T follicular helper cell (primary cell): Measurements from ENCODE around the gene NUDT16L1.

Source experiments
- DNase-seq: peaks from one replicate; pipeline ENCODE4 v3.0.0-alpha.2; 2020; ENCODE audit warnings: low read depth

NUDT16L1 gene

GRCh38 chr16:4663777-4664465, 29.4 kb upstream of the NUDT16L1 start:
- DNase-seq, result no peak

DNA sequence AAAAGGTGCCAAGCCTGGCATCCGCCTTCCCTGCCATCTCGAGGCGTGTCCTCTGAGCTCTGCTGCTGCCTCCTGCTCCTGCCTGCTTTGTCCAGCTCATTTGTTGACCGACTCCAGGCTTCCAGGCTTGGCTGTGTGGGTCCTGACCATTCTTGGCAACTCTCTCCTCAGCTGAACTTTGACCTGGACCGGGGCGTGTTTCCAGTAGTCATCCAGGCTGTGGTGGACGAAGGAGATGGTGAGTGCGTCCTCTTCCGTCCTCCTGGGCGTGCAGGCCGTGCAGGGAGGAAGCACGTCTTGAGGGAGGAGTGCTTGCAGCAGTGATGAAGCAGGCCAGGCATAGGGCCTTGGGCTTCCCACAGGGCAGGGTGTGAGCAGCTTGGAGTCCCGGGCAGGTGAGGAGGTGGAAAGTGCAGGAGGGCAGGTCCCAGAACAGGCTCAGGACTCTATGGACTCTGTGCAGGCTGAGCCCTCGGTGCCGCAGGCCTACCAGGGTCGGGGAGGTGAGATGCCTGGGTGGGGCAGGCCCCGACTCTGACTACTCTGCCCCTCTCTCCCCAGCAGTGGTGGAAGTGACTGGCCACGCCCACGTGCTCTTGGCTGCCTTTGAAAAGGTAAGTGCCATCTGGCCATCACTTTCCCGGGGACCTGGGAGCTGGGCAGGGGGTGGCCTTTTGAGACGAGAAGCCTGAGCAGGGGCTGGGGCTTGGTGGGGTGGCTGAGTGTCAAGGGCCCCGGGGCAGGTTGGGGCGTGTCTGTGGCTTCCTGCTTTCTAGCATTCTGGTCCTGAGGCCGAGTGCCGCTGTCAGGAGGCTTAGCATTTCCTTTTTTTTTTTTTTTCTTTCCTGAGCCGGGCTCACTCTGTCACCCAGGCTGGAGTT, 28.6 kb upstream of the NUDT16L1 start:
- peak; percentile 29 for DNase-seq

GRCh38 chr16:4666537-4667202, 26.7 kb upstream of the NUDT16L1 start:
- DNase-seq, result no peak

DNA sequence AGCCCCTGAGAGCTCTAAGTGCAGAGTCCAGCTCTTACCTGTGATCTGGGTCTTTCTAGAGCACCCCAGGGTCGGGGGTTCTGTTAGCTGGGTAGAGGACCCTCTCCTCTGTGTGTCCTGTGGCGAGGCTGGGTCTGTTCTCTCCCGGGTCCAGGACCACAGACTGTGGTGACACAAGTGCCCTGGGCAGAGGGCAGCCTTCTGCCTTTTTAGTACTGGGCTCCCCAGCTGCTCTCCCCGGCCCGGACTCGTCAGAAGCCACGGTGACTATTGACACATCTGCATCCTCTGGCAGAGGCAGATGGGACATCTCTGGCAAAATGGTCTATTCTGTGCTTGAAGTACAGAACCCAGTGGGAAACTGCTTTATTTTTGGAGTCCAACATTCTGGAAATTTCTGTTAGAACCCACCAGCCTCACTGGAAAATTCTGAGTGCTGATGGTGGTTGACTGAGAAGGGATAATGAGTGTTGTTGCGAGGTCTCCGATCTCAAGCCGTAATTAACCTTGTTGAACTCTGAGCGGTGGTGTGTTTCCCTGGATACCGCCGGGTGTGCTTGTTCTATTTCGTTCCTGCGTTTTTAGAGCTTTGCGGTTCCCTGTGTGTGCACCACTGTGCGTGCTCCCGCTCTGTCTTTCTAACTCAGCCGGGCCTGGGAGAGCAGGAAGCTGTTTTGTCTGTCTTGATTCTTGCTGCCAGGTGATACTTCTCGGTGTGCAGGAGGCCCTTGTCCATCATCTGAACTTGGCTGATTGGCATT, 26.0 kb upstream of the NUDT16L1 start:
- no peak for DNase-seq

- DNase-seq, result no peak
Measured at GRCh38 chr16:4668313-4668960, 24.9 kb upstream of the NUDT16L1 start.

- DNase-seq, result no peak
Measured at GRCh38 chr16:4673387-4674046, 19.8 kb upstream of the NUDT16L1 start.

GRCh38 chr16:4674926-4675530, 18.3 kb upstream of the NUDT16L1 start:
- no peak for DNase-seq

GRCh38 chr16:4675864-4676786, 17.2 kb upstream of the NUDT16L1 start:
- DNase-seq, result peak; percentile 47

GRCh38 chr16:4676831-4677230, 16.5 kb upstream of the NUDT16L1 start:
- DNase-seq, result no peak

GRCh38 chr16:4677390-4677789, 16.0 kb upstream of the NUDT16L1 start:
- DNase-seq, result no peak

DNA sequence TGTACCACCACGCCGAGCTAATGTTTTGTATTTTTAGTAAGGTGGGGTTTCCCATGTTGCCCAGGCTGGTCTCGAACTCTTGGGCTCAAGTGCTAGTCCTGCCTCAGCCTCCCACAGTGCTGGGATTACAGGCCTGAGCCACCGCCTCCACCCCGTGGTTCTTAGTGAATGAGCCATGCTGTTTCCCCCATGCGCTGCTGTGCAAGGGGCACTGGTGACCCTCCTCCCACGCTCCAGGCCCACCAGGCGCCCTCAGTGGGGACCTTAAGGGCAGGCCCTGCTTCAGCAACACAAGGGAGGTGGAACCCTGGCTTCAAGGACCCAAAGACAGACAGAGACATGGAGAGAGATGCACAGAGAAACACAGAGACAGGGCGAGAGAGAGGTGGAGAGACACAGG, 15.4 kb upstream of the NUDT16L1 start:
- DNase-seq, result no peak

GRCh38 chr16:4678596-4678995, 14.8 kb upstream of the NUDT16L1 start:
- DNase-seq, result no peak

DNA sequence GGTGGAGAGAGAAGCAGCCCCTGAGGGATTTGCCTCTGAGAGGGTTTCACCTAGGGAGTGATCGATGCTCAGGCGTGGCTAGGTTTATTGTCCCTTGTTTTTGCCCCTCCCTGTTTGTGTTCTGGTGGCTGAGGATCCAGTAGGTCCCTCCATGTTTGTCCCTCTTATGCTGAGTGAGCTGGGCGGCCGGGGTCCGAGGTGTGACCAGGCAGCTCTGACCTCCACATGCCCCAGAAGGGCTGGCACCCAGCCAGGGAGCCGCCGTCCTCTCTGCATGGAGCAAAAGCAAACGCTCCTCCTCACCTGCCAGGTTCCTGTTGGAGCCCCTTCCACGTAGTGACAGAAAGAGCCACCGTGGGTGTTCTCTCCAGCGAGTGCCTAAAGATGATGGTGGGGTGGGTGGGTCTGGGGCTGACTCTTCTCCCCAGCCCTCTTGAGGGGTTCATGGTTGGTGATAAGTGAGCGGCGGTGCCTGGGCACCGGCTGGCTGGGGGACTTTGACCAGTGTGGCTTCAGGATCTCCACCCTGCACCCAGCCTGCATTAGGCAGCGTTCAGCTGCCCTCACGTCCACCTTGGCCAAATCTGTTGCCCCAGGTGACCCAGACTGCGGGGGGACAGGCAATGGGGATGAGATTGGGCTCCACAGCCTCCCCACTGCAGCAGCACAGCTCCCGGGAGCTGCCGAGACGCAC, 14.1 kb upstream of the NUDT16L1 start:
- DNase-seq, result no peak

DNA sequence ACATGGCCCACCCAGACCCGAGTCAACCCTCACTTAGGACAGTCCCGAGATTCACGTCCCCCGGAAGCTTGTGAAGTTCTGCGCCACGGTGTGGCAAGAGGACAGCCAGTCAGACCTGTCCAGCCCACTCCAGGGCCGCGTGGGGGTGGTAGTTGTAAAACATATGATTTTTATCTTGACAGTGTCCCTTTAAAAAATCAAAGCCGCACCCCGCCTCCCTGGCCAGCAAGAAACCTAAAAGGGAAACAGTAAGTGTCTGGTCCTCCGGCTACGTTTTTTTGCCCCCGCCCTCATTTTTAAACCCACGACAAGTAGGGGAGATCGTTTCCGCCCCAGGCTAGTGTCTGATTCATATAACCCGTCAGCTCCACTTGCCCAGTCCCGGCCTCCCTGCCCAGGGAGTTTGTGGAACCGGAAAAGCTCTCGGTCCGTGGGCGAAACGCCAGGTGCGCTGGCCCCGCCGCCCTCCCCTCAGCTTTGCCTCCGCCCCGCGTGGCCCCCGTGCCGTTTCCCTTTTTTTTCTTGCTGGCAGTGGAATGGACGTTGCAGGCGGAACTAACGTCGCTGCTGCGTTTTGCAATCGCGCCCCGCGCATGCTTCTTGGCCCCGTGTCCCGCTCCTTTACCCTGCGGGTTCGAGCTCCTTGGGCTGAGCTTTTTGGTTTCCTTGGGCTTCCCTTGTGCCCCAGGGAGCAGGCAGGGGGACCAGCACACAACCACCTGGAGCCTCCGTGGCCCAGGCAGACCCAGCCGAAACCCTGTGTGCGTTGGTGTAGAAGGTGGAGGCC, 13.3 kb upstream of the NUDT16L1 start:
- DNase-seq, result no peak

DNA sequence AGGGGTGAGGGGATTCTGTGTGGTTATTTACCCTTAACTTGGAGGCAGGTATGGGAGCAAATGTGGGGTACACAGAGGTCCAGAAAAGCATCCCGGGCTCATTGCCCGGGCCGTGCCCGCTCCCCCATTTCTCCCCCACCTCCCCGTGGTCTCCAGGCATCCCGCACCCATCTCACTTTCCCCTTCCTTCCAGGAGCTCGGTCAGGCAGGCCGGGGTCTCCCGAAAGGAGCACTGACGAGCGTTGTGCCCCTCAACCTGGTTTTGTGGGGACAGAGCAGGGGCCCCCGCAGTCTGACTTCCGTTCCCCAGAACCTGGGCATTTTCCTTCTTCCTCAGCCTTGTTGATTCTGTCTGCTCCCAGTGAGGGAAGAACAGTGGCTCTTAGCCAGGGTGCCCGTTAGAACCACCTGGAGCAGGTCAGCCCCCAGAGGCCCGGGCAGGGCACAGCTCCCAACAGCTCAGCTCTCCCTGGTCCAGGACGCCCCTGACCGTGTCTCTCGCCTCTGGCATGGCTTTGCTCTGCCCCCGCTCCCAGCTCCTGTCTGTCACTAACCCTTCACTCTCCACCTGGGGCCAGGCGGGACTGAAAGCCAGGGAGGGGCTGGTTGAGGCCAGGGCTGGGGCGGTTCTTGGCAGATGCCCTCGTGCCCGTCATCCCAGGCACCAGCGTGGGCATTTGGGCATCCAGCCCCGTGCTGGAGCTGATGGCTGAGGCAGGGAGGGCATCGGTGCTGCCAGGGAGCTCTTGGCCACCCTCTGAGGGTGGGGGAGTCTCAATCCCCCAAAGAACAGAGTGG, 12.5 kb upstream of the NUDT16L1 start:
- DNase-seq, result no peak

- no peak for DNase-seq
Measured at GRCh38 chr16:4681471-4682083, 11.8 kb upstream of the NUDT16L1 start.
